Left lobe of liver (tissue), 2 donors: Measurements from ENCODE around the gene ACKR4. TPM values are rescaled to one million over a fixed set of nuclear protein-coding genes. Genes with fewer than 3 reads are reported as not detected.
"Not testable (repeated sequence)": the region's sequence is repeated elsewhere in the genome, so short reads cannot be mapped to it uniquely, and the experiment has no call there.

Source experiments
- ATAC-seq: fragments of 200-7000 bp; cut with Tn5 transposase; one replicate; pipeline ENCODE4 v1.9.1; 2020; ENCODE audit warnings: mild to moderate bottlenecking, moderate library complexity
- DNase-seq: peaks from one replicate; pipeline ENCODE4 v3.0.0-alpha.2; 2020; ENCODE audit warnings: low spot score
- total RNA-seq: library from RNA; stranded (reverse); gene quantifications from one replicate; pipeline ENCODE4 v1.2.1, GENCODE V29; 2021
- donor health status: DM: no; HTN: no; CAD: no; lungs with moderate emphysema.
- donor health status: DM: no; HTN: yes; CAD: no.

ACKR4 gene
- total RNA-seq, 1 donor from 2014 or later = not detected

DNA sequence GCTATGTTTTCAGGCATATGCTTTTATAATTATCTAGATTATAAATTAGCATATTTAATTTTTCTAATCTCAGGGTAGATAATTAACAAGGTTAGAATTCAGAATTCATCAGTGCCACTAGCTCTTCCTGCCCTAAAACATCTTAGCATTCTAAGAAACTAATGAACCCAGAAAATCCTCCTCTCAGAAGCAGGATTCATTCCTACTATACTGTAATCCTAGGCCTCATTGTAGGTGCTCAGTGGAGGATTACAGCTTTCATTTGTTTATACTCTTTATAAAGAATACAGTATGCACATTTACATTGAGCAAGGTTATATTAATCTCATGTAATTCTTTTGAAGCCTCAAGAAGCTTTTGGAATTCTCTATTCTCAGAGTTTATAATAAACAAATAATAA is 41.6 kb downstream of the ACKR4 start:
- ATAC-seq (no peak), DNase-seq (no peak)

DNA sequence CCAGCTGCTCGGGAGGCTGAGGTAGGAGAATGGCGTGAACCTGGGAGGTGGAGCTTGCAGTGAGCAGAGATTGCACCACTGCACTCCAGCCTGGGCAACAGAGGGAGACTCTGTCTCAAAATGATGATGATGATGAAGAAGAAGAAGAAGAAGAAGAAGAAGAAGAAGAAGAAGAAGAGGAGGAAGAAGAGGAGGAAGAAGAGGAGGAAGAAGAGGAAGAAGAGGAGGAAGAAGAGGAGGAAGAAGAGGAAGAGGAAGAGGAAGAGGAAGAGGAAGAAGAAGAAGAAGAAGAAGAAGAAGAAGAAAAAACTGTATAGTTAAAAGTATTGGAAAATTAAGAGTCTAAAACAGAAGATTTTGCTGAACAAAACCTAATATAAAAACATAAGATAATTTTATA is 44.4 kb downstream of the ACKR4 start:
- DNase-seq, ATAC-seq: not testable (repeated sequence)

DNA sequence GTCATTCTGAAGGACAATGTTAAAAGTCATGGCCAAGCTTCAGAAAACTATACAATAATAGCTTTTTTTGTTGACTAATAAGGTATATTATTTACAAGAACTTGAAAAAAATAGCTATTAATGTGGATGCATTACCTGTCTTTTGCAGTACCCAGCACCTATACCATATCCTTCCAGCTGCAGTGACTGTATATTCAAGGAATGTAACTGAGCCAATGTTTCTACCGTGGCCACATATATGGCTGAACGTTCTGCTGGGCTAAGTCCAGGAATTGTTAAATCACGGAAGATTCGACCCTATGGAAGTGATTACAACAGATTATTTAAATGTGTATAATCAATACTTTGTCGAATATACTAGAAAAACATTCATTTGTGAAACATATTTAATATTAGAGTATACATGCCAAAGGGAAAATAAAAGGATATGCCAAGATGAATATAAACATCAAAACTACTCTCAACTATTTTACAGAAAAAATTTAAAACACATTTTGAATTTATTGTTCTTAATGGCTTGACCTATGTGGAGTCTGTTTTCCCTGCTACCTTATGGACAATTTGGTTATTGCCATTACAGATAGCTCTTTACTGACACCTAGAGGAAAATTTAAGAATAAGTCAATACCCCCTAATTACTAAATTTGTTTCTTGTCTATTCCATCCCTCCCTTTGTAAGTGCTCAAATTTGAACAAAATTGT is 44.9 kb downstream of the ACKR4 start:
- ATAC-seq = peak; percentile 74
- no peak for DNase-seq

DNA sequence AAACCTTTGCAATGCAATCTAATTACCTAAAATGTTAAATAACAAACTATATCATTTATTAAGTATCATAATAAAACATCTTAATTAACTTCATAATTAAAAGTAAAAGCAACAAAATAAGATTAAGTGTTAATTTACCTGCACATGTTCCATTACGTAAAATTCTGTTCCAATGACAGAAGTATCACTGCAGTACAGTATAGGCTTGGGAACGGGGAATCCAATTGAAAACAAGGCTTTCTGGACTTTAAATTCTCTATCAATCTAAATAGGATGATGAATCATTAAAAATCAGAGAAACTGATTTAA is 45.4 kb downstream of the ACKR4 start:
- ATAC-seq (no peak), DNase-seq (no peak)

DNA sequence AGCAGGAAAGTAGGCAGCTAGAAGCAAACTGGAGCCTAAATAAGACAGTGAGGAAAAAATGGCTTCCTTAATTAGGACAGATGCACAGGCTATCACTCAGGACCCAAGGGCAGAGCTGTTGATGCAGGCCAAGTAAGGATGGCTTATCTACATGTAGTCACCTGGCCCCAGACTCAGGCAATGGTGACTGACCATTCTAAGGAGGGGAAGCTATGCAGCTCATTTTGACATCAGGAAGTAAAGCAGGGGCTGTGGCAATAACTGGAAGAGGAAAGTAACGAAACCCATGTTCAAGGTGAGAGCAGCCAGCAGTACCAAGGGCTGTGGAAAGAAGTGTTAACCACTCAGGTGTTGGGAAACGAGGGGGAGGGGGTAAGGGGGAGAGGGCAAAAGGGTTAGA is 46.3 kb downstream of the ACKR4 start:
- ATAC-seq (peak; percentile 42), DNase-seq (no peak)

DNA sequence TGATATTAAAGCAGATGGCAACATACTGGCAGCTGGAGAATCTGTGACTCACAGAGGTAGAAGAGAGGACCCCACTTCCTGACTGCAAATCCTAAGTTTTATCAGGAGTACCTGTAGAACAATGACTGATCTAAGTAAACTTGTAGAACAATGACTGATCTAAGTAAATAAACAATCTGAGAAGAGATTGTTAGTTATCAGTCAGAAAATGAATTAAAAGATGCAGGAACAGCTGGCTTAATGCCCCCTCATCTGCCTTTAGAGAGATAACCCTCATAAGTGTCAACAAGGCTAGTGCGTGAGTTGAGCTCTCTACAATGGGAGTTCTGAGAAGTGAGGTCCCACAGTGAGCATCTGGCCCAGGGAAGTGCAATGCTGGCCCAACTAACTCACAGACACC is 48.0 kb downstream of the ACKR4 start:
- no peak for DNase-seq
- peak; percentile 35 for ATAC-seq

DNA sequence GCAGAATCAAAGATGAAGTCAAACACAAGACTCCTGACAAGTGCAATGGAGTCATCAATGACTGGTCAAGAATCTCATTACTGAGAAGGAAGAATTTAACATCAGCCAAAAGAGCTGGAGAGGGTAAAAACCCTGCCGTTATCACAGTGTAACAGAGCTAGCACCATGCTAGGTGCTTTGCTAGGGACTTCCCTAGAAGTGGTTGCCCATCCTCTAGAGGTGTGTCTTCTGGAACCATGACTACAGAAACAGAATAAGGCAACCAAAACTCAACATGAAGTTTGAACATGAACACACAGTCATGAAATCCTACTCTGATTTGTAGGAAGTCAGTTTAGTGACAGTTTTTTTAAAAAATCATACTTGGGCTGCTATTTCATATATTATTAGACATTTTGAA is 53.1 kb downstream of the ACKR4 start:
- DNase-seq (no peak), ATAC-seq (no peak)

Other genes with a start within 250 kb of the ACKR4 start
- gene DNAJC13, start 179.8 kb upstream of the ACKR4 start, total RNA-seq = 11.8 TPM
- gene ACAD11, start 62.5 kb downstream of the ACKR4 start, total RNA-seq = 104 TPM
- gene UBA5, start 63.1 kb downstream of the ACKR4 start, total RNA-seq = 28.4 TPM
- 10.1 TPM for gene NPHP3, start 125.1 kb downstream of the ACKR4 start, total RNA-seq